ACHN (cell line): ENCODE results near the gene CTDSPL2.
"Not testable (repeated sequence)": the region's sequence is repeated elsewhere in the genome, so short reads cannot be mapped to it uniquely, and the experiment has no call there.

ENCODE experiments used
- DNase-seq: peaks from one replicate; pipeline ENCODE4 v3.0.0-alpha.2; 2015
- in situ Hi-C: cut with HindIII; loops from 2 replicates; pipeline ENCODE4 v1.10.0; 2017; ENCODE audit warnings: low sequenced_read_pairs, low pct_ligation_motif_present, low pct_unique_long_range_greater_than_20kb

Gene CTDSPL2

DNA sequence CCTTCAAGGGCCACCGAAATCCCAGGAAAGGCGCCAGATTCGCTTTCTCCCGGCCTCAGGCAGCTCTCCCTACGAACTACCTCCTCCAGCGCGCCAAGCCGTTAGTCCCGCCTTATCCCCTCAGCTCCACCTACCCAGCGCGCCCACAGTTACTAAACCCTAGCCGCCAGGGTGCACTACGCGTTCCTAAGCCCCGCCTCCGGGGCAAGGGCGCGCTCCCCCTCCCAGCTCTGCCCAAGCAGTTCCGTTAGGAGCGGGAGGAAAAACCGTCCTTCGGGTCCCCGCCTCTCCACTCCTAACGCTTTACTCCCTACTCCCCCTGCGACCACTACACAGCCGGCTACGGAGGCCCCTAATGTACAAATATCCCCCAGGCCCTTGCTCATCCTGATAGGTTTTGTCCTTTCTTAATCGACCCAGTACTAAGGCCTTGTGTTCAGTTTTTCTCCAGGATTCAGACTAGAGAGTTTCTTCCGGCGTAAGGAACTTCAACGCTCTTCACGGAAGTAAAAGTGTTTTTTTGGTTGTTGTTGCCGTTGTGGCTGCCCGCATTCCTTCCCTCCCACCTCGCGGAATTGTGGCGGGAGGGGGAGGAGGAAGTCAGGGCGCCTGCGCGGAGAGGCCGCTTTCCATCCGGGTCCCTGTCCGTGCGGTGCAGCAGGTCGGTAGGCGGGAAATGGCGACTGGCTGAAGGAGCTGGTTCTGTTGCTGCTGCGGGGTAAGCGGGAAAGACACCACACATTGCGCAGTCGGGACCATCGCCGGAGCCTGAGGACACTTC is at the start of gene CTDSPL2:
Gene CTDSPL2, plus strand, starts transcription at position 655 of the 781 bp plus-strand sequence. CDS start 31,386 bp downstream, outside the sequence.
- in situ Hi-C loops: no loop called here
- DNase-seq: peak; percentile 98

- in situ Hi-C loops: no loop called here
These were observed 46.2 kb upstream of the CTDSPL2 start for GRCh38 chr15:44381236-44381635.

DNA sequence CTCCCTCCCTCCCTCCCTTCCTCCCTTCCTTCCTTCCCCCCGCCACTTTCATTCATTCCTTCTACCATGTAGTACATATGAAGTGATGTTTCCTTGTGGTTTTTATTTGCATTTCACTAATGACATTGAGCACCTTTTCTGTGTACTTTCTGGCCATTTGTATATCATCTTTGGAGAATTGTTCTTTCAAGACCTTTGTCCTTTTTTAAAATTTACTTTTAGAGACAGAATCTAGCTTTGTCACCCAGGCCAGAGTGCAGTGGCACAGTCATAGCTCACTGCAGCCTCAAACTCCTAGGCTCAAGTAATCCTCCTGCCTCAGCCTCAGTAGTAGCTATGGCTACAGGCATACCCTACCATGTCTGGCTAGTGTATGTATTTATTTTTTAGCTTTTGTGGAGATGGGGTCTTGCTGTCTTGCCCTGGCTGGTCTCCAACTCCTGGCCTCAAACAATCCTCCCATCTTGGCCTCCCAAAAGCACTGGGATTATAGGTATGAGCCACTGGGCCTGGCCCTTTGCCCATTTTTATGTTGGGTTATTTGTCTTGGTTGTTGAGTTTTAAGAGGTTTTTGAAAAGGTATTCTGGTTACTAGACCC is 42.0 kb upstream of the CTDSPL2 start:
- in situ Hi-C loops: no loop called here
- no peak for DNase-seq

More at GRCh38 chr15:44381236-44381635, 46.2 kb upstream of the CTDSPL2 start:
- no peak for DNase-seq

GRCh38 chr15:44394062-44394461 is 33.4 kb upstream of the CTDSPL2 start:
- no peak for DNase-seq

DNA sequence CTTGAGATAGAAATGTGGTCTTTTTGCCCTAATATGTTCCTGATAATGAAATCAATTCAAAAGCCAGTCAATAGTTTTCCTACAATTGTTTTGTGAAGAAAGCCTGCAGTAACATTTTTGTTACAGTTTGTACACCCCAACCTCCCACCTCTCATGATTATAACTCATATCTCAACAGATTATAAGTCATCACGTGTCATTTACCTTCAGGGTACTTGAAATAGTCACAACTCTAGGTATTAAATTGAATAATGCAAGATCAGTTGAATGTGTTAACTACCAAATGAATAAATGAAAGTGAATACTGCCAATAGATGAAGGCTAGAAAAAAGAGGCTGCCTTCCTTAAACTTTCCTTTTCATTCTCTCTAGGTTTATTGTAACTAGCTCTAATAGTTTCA is 32.9 kb upstream of the CTDSPL2 start:
- no peak for DNase-seq
- in situ Hi-C loops: no loop called here

More at GRCh38 chr15:44394062-44394461, 33.4 kb upstream of the CTDSPL2 start:
- in situ Hi-C loops: no loop called here

DNA sequence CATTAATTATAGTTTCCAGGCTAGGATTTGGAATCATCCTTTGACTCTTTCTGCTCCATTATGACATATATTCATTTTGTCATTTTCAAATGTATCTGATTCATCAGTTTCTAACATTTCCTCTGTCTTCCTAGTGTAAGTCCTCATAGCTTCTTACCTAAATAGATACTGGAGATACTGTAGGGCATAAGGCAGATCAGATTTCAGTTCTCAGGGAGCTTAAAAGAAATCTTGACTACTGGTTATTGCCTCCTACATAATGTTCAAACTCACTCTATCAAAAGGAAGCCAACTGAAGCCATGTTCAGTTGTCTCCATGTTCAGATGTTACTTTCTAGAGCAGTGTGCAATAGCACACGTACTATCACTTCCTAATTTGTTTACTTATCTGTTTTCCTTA is 29.6 kb upstream of the CTDSPL2 start:
- in situ Hi-C loops: no loop called here

DNA sequence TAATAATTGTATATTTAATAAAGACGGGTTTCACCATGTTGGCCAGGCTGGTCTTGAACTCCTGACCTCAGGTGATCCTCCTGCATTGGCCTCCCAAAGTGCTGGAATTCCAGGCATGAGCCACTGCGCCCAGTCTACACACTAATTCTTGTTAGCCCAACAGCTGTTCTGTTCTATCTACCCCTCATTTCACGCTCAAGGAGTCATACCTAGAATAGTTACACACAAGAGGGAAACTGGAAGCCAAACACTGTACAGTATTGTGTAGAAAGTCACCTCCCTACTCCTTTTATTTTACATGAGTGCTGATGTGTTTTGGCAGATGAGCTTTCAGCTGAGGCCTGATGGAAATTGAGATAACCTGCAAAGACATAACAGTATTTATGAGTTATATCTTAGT is 13.4 kb upstream of the CTDSPL2 start:
- no peak for DNase-seq
- in situ Hi-C loops: no loop called here

More for the DNA sequence above, 29.6 kb upstream of the CTDSPL2 start:
- no peak for DNase-seq

DNA sequence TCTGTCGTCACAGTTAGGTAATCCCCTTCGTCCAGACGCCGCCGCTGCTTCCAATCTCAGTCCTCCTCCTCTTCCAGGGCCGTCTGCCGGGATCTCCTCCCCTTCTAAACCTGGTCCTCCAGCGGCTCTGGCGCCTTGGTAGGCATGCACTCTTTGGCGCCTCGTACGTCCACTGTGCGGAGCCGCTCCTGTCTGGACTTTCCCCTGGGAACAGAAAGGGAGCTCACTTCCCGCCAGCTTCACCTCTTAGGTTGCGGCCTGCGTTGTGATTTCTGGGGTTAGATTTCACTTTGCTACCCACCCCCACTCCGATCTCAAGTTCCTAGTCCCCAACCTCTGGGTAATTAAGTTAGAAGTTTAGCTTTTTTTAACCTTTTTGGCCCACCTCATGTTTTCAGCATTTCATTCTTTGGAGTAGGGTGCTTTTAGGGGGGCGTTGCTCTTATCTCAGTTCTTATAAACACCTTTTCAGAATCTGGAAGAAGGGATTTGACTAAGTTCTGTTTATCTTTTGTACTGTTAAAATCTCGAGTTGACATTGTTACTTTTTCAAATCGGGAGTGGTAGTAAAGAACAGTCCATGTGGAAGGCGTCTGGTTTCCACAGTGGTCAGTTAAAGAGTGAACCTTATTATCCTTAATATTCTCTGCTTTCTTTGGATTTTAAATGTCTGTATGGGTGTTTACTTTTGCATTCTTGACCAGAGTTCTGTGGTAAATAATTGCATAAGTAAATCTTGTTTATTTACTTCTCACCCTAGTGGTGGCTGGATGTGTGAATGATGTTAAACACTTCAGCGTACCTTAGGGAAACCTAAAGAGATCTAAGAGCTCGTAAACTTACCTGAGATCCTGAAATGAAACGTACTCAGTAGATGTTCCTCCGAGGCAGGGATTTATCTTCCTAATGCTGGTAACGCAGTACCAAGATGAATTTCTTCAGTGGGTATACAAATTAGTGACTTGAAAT is 611 bp downstream of the CTDSPL2 start:
- DNase-seq: peak; percentile 73
- in situ Hi-C loops: no loop called here

DNA sequence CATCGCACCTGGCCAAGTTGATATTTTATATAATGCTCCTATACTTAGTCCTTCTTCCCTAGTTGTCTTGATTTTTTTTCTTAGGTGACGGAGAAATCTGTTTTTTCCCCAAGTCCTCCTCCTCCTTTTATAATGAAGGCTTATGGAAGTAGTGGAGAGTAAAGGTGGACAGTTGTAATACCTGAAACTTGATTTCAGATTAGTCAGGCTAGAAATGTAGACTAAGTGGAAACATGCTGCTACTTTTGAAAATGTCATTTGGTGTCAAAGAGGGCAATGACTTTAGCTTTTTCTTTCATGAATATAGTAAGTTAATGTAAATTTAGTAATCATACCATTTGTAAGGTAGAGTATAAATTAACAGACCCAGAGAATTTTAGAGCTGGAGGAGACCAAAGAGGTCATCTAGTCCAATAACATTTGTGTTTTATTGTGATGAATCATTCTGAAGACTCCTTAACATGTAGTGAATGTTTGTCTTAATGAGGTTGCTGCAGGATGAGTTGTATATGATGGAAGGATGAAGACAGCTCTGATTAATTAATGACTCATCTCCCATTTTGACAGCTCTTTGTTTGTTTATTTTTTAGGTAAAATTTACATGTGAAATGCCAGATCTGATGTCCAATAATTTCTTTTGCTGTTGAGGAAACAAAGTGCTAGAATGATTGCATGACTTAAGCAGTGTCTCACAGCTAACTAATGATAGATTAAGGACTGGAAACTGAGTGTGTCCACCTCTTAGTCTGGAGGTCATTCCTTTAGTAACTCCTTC is 8.7 kb downstream of the CTDSPL2 start:
- DNase-seq: no peak
- in situ Hi-C loops: no loop called here

DNA sequence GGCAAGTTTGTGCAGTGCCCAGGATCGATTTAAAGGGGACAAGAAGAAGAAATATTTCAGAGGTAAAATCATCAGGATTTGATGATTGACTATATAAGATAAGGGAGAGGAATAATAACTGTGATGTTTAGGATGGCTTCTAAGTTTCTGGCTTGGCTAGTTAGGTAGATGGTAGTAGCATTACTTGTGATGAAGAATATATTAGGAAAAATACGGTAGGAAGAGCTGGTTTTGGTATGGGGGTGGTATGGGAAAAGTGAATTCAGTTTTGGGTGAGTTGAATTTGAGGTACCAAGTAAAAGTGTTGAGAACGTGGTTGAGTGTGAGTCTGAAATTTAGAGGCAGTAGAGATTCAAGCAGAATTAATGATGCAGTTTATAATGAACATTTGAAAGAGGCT is 11.0 kb downstream of the CTDSPL2 start:
- in situ Hi-C loops: no loop called here

GRCh38 chr15:44441095-44441501 is 13.7 kb downstream of the CTDSPL2 start:
- DNase-seq: no peak
- in situ Hi-C loops: no loop called here

More for the DNA sequence above, 11.0 kb downstream of the CTDSPL2 start:
- DNase-seq: no peak

- in situ Hi-C loops: no loop called here
- DNase-seq: no peak
These were observed 16.1 kb downstream of the CTDSPL2 start for GRCh38 chr15:44443515-44443914.

GRCh38 chr15:44447772-44448376 is 20.4 kb downstream of the CTDSPL2 start:
- in situ Hi-C loops: no loop called here
- DNase-seq: no peak

DNA sequence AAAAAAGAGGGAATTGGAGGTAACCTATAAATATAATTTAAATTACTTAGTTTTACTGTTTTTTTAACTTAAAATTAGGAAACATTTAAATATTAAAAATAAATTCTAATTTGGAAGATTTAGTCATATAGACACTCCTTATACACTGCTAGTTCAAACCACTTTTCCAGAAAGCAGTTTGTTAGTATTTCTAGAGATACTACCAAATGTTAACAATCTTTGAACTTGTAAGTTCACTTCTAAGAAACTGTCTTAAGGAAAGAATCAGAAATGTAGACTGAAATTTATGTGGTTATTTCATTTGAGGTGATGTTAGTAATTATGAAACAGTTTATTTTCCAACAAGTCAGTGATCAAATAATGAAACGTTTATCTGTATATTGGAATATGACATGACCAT is 22.7 kb downstream of the CTDSPL2 start:
- in situ Hi-C loops: no loop called here
- no peak for DNase-seq

DNA sequence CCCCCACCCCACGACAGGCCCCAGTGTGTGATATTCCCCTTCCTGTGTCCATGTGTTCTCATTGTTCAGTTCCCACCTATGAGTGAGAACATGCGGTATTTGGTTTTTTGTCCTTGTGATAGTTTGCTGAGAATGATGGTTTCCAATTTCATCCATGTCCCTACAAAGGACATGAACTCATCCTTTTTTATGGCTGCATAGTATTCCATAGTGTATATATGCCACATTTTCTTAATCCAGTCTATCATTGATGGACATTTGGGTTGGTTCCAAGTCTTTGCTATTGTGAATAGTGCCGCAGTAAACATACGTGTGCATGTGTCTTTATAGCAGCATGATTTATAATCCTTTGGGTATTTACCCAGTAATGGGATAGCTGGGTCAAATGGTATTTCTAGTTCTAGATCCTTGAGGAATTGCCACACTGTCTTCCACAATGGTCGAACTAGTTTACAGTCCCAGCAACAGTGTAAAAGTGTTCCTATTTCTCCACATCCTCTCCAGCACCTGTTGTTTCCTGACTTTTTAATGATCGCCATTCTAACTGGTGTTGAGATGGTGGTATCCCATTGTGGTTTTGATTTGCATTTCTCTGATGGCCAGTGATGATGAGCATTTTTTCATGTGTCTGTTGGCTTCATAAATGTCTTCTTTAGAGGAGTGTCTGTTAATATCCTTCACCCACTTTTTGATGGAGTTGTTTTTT is 26.3 kb downstream of the CTDSPL2 start:
- DNase-seq, in situ Hi-C loops: not testable (repeated sequence)

GRCh38 chr15:44458429-44458828 is 31.0 kb downstream of the CTDSPL2 start:
- no peak for DNase-seq
- in situ Hi-C loops: no loop called here

GRCh38 chr15:44468709-44469385 is 41.4 kb downstream of the CTDSPL2 start:
- in situ Hi-C loops: no loop called here
- peak; percentile 47 for DNase-seq
